MCF 10A (cell line): ENCODE measurements around the gene OPCML. TPM values are rescaled to one million over a fixed set of nuclear protein-coding genes. Genes with fewer than 3 reads are reported as not detected.

Experiments
- BruUV-seq: library from RNA; stranded (reverse); fragments of 400-500 nt; replicated peaks from 2 replicates; lab custom pipeline; 2021; lab: Mats Ljungman, UMichigan
- CTCF ChIA-PET: fragments of 300-600 bp; sonication (Branson Sonifier 250); formaldehyde crosslinking; extraction: SDS; loops from one replicate; lab custom pipeline; 2021; ENCODE audit warnings: antibody characterized with exemption, inconsistent platforms; lab: Yijun Ruan, JAX
- POLR2A ChIA-PET: fragments of 300-600, 350-650 bp; sonication (Branson Sonifier 250); formaldehyde crosslinking; extraction: SDS; loops from one replicate; lab custom pipeline; 2020; ENCODE audit warnings: antibody characterized with exemption, inconsistent platforms; lab: Yijun Ruan, JAX
- DNase-seq: peaks from one replicate; pipeline ENCODE4 v3.0.0-alpha.2; 2018; ENCODE audit not compliant: unreplicated experiment
- H3K27ac Mint-ChIP-seq: one replicate; pipeline ENCODE4 v1.8.0; 2022; ENCODE audit warnings: mild to moderate bottlenecking, low read depth, mixed read lengths; ENCODE audit not compliant: unreplicated experiment
- H3K27me3 Mint-ChIP-seq: one replicate; pipeline ENCODE4 v1.8.0; 2022; ENCODE audit warnings: mixed read lengths; ENCODE audit not compliant: insufficient read depth, unreplicated experiment
- H3K36me3 Mint-ChIP-seq: one replicate; pipeline ENCODE4 v1.8.0; 2022; ENCODE audit warnings: mild to moderate bottlenecking, moderate library complexity, mixed read lengths; ENCODE audit not compliant: insufficient read depth, unreplicated experiment
- H3K4me1 Mint-ChIP-seq: one replicate; pipeline ENCODE4 v1.8.0; 2022; ENCODE audit warnings: mixed read lengths; ENCODE audit not compliant: insufficient read depth, unreplicated experiment
- H3K4me3 Mint-ChIP-seq: one replicate; pipeline ENCODE4 v1.8.0; 2022; ENCODE audit warnings: mild to moderate bottlenecking, moderate library complexity, mixed read lengths; ENCODE audit not compliant: unreplicated experiment
- H3K9me3 Mint-ChIP-seq: one replicate; pipeline ENCODE4 v1.8.0; 2022; ENCODE audit warnings: mixed read lengths; ENCODE audit not compliant: unreplicated experiment
- intact Hi-C: fragments of 100-400 bp; cut with micrococcal nuclease; formaldehyde crosslinking; loops from 2 replicates; pipeline ENCODE4 v1.14.1; 2022
- total RNA-seq: library from RNA; stranded (reverse); gene quantifications from 2 replicates; pipeline ENCODE4 v1.2.3, GENCODE V29; 2022
- TF ChIP-seq, protein P1 (sequence below): fragments of 200-600 bp; IDR thresholded peaks from one replicate; pipeline ENCODE4 v1.8.0; 2022; ENCODE audit warnings: antibody characterized with exemption, mild to moderate bottlenecking; ENCODE audit not compliant: unreplicated experiment

OPCML gene
- total RNA-seq, 1 experiment from 2014 or later, result not detected

DNA sequence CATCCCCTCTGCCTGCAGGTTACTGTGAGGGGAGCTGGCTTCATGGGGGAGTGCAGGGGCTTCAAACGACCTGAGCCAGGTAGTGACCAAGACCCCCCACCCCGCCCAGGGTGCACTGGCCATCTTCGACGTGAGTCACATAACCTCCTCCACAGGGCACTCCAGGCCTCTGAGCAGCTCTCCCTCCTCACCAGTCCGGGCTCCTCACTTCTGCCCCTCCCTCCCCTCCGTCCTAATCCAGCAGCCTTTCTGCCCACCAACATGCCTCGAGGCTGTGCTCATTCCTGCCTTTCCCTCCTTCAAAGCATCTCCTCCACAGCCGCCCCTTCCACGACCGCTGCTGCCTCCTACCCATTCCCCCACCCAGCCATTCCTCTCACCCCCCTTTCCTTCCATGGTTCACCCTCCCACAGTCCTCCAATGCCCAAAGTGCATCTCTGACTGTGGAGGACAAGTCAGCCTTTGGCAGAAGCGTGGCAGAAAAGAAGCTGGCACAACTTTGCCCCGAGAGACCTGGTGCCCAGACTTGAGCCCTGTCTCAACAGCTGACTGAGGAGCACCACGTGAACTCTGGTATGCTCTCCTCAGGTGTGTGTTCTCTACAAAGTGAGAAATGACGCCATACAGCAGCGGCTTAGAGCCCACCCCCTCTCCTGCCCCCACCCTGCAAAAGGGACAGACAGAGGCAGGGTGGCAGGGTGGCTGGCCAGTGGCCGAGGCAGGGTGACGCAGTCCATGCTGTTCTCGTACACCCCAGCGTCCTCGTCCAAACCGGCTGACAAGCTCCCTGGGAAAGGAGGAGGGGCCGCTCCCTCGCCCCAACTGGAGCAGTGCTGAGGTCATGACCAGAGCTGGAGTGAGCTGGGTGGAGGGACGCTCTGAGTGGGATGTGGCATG, 30.4 kb downstream of the OPCML start:
- no peak overlapping the region for H3K27ac Mint-ChIP-seq

DNA sequence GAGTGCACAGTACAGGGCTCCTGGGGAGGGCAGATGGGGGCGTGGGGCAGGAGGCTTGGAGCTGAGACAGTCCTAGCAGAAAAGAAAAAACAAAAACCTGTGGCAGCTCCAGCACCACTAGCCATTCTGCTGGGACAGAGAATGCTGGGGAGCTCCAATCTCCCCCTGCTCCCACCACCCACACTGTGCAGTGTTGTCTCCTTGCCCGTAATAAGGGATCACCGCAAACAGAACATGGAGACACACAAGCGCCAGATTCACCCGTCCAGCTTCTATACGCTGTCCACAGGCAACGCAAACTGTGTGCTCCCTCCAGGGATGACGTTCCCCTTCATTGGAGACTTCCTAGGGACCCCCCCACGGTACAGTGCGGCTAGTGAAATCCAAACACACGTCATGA, 31.4 kb downstream of the OPCML start:
- intact Hi-C loops, result no loop called here
- Mint-ChIP-seq H3K4me3 (no peak overlapping the region), H3K27me3 (peaks cover 24% of the 10 kb centered on the region), H3K36me3 (no peaks in the 10 kb centered on the region), H3K27ac (no peak overlapping the region), H3K4me1 (no peaks in the 10 kb centered on the region), H3K9me3 (no peaks in the 10 kb centered on the region)
- CTCF ChIA-PET, result no interaction called here
- POLR2A ChIA-PET, result no interaction called here
- TF ChIP-seq, protein P1, sequence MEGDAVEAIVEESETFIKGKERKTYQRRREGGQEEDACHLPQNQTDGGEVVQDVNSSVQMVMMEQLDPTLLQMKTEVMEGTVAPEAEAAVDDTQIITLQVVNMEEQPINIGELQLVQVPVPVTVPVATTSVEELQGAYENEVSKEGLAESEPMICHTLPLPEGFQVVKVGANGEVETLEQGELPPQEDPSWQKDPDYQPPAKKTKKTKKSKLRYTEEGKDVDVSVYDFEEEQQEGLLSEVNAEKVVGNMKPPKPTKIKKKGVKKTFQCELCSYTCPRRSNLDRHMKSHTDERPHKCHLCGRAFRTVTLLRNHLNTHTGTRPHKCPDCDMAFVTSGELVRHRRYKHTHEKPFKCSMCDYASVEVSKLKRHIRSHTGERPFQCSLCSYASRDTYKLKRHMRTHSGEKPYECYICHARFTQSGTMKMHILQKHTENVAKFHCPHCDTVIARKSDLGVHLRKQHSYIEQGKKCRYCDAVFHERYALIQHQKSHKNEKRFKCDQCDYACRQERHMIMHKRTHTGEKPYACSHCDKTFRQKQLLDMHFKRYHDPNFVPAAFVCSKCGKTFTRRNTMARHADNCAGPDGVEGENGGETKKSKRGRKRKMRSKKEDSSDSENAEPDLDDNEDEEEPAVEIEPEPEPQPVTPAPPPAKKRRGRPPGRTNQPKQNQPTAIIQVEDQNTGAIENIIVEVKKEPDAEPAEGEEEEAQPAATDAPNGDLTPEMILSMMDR, result no peak
- BruUV-seq, result no TSS peak
- DNase-seq, result no peak

More for the DNA sequence above, 30.4 kb downstream of the OPCML start:
- CTCF ChIA-PET, result no interaction called here
- POLR2A ChIA-PET, result no interaction called here
- no peaks in the 10 kb centered on the region for H3K9me3 Mint-ChIP-seq
- H3K4me1 Mint-ChIP-seq, result no peaks in the 10 kb centered on the region
- TF ChIP-seq, protein P1, result no peak
- no TSS peak for BruUV-seq
- DNase-seq, result no peak
- H3K4me3 Mint-ChIP-seq, result no peak overlapping the region
- intact Hi-C loops, result no loop called here
- H3K36me3 Mint-ChIP-seq, result no peaks in the 10 kb centered on the region
- H3K27me3 Mint-ChIP-seq, result peaks cover 25% of the 10 kb centered on the region

DNA sequence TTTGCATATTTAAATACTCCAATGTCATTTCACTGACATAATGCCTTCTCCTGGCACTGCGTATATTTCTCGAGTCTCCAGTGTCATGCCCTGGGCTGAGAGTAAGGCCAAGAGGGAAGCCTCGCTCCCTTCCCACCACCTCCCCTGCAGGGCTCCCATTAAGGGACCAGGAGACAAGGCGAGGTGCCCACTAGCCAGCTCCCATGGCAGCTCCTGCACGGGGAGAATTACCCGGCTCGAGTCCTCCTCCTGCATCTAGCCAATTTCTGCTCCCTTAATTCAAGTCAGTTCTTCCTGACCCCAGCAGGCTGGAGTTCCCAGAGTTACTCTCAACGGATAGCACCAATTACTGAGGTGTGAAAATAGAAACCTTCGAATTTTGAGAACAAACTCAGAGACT, 31.9 kb downstream of the OPCML start:
- CTCF ChIA-PET, result no interaction called here
- H3K4me3 Mint-ChIP-seq, result no peak overlapping the region
- TF ChIP-seq, protein P1, result no peak
- BruUV-seq, result no TSS peak
- no peaks in the 10 kb centered on the region for H3K36me3 Mint-ChIP-seq
- H3K27me3 Mint-ChIP-seq, result peaks cover 19% of the 10 kb centered on the region
- POLR2A ChIA-PET, result no interaction called here
- H3K9me3 Mint-ChIP-seq, result no peaks in the 10 kb centered on the region
- no peak overlapping the region for H3K27ac Mint-ChIP-seq
- intact Hi-C loops, result no loop called here
- H3K4me1 Mint-ChIP-seq, result no peaks in the 10 kb centered on the region
- DNase-seq, result no peak

DNA sequence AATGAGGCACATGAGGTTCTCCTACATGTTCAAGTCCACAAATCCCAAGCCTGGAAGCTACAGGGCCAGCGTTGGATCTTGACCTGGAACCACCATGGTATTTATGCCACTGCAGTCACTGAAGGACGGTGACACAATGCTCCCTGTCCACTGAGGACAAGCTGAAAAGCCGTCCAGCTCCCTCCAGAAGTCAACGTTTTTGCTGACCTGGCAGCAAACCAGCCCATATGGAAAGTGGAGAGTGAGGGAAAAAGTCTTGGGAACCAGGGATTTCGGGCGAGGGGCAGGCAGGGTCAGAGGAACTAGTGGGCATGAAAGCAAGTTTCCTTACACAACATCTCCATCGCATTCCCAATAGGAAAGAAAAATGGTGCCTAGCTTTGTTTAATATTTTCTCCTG, 33.3 kb downstream of the OPCML start:
- Mint-ChIP-seq H3K36me3 (no peaks in the 10 kb centered on the region), H3K27me3 (peaks cover 8% of the 10 kb centered on the region), H3K4me1 (no peaks in the 10 kb centered on the region), H3K9me3 (no peaks in the 10 kb centered on the region), H3K4me3 (no peak overlapping the region), H3K27ac (no peak overlapping the region)
- TF ChIP-seq, protein P1, result no peak
- CTCF ChIA-PET, result no interaction called here
- BruUV-seq, result no TSS peak
- POLR2A ChIA-PET, result no interaction called here
- intact Hi-C loops, result no loop called here
- no peak for DNase-seq
